SJCRH30 (cell line): ENCODE measurements around the gene ISM2. TPM values are rescaled to one million over a fixed set of nuclear protein-coding genes. Genes with fewer than 3 reads are reported as not detected.
A peak's percentile ranks its signal among the peaks of the same experiment; 100 is the strongest.

Experiments
- DNase-seq, 2 experiments: peaks; one replicate each; pipeline ENCODE4 v3.0.0-alpha.2; 2015 to 2020
- H3K27ac ChIP-seq: fragments of 250-450 bp; sonication (Bioruptor Pico); 2 replicates; pipeline ENCODE4 v1.5.1; 2020; ENCODE audit warnings: mild to moderate bottlenecking, moderate library complexity
- H3K27me3 ChIP-seq: fragments of 250-450 bp; sonication (Bioruptor Pico); 2 replicates; pipeline ENCODE4 v1.5.1; 2020; ENCODE audit warnings: mild to moderate bottlenecking, moderate library complexity
- H3K36me3 ChIP-seq: fragments of 250-450 bp; sonication (Bioruptor Pico); 2 replicates; pipeline ENCODE4 v1.5.1; 2020; ENCODE audit warnings: mild to moderate bottlenecking, moderate library complexity
- H3K4me1 ChIP-seq: fragments of 250-450 bp; sonication (Bioruptor Pico); 2 replicates; pipeline ENCODE4 v1.5.1; 2020; ENCODE audit warnings: mild to moderate bottlenecking, moderate library complexity
- H3K4me3 ChIP-seq: fragments of 250-450 bp; sonication (Bioruptor Pico); 2 replicates; pipeline ENCODE4 v1.5.1; 2020; ENCODE audit warnings: mild to moderate bottlenecking, moderate library complexity
- H3K9me3 ChIP-seq: fragments of 250-450 bp; sonication (Bioruptor Pico); replicated peaks from 2 replicates; pipeline ENCODE4 v1.5.1; 2020; ENCODE audit warnings: mild to moderate bottlenecking, moderate library complexity
- total RNA-seq: library from RNA; depleted of rRNA; stranded (reverse); fragments of >200 nt; shearing (Covaris generic); gene quantifications from 2 replicates; pipeline ENCODE4 v1.2.3, GENCODE V29; 2014

ISM2 gene
- total RNA-seq, 1 experiment from 2014 or later = 0.16 TPM

DNA sequence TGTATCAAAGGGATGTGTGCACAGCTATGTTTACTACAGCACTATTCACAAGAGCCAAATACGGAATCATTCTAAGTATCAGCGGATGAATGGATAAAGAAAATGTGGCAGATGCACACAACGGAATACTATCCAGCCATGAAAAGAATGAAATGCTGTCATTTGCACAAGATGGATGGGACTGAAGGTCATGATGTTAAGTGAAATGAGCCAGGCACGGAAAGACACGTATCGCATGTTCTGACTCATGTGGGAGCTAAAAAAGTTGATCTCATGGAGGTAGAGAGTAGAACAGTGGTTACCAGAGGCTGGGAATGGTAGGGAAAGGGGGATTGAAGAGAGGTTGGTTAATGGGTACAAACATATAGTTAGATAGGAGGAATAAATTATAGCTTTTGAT lies 25.9 kb upstream of the ISM2 start:
- DNase-seq = no peak
- no peaks in the 10 kb centered on the region for H3K4me1 ChIP-seq
- H3K27me3 ChIP-seq = no peaks in the 10 kb centered on the region
- H3K4me3 ChIP-seq = no peak overlapping the region
- H3K9me3 ChIP-seq = no peaks in the 10 kb centered on the region
- no peak overlapping the region for H3K27ac ChIP-seq
- no peaks in the 10 kb centered on the region; the same call in 1 of the 2 replicates for H3K36me3 ChIP-seq

- H3K27ac ChIP-seq = no peak overlapping the region
- H3K4me1 ChIP-seq = no peaks in the 10 kb centered on the region
- no peak overlapping the region for H3K4me3 ChIP-seq
- no peaks in the 10 kb centered on the region; the same call in 1 of the 2 replicates for H3K36me3 ChIP-seq
- no peak for DNase-seq
- H3K9me3 ChIP-seq = no peaks in the 10 kb centered on the region
- no peaks in the 10 kb centered on the region for H3K27me3 ChIP-seq
Observed at GRCh38 chr14:77523109-77523508, 24.5 kb upstream of the ISM2 start.

GRCh38 chr14:77520555-77520954 lies 21.9 kb upstream of the ISM2 start:
- no peaks in the 10 kb centered on the region for H3K9me3 ChIP-seq
- DNase-seq = no peak
- no peak overlapping the region for H3K27ac ChIP-seq
- peaks cover 4% of the 10 kb centered on the region; the same call in 1 of the 2 replicates for H3K36me3 ChIP-seq
- H3K27me3 ChIP-seq = no peaks in the 10 kb centered on the region
- H3K4me1 ChIP-seq = no peaks in the 10 kb centered on the region
- H3K4me3 ChIP-seq = no peak overlapping the region

- no peak for DNase-seq
- H3K9me3 ChIP-seq = no peaks in the 10 kb centered on the region
- no peaks in the 10 kb centered on the region for H3K27me3 ChIP-seq
- peaks cover 4% of the 10 kb centered on the region; the same call in 1 of the 2 replicates for H3K36me3 ChIP-seq
- H3K27ac ChIP-seq = no peak overlapping the region
- no peaks in the 10 kb centered on the region for H3K4me1 ChIP-seq
- H3K4me3 ChIP-seq = no peak overlapping the region
Observed at GRCh38 chr14:77516126-77516525, 17.5 kb upstream of the ISM2 start.

DNA sequence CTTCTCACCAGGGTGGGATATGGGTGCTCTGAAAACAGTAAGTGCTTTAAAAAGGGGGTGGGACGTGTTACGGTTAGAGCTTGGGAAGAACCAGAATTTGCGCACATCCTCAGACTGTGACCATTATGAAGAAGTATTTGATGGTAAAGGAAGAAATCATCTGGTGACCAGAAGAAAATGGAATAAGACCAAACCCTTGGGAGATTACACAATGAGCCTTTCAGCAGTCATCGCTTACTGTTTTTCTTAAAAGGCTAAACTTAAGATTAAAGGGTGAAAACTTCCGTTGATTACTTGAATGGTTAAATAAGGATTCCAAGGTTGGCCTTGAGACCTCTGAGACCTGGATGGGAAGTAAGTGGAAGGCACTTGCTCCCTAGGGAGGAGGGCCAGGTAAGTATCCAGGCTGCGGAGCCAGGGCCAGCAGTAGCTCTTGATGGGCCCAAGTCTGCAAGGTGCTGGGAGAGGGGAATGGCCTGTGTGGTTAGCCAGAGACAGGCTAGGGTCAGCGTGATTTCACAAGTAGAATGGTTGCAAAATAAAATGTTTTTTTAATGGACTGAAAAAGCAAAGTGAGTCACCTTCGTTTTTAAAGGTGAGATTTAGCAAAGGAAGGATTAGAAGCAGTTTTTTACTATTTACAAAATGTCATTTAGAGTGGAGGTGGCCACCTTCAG lies 13.0 kb upstream of the ISM2 start:
- no peak for DNase-seq
- Histone ChIP-seq H3K36me3 (peaks cover 2% of the 10 kb centered on the region; the same call in 1 of the 2 replicates), H3K9me3 (no peaks in the 10 kb centered on the region), H3K27ac (no peak overlapping the region), H3K4me1 (no peaks in the 10 kb centered on the region), H3K4me3 (no peak overlapping the region), H3K27me3 (no peaks in the 10 kb centered on the region)

- Histone ChIP-seq H3K4me1 (no peaks in the 10 kb centered on the region), H3K4me3 (no peak overlapping the region), H3K27ac (no peak overlapping the region), H3K9me3 (no peaks in the 10 kb centered on the region), H3K27me3 (no peaks in the 10 kb centered on the region), H3K36me3 (peaks cover 2% of the 10 kb centered on the region; the same call in 1 of the 2 replicates)
- DNase-seq = no peak
Observed at GRCh38 chr14:77509366-77509765, 10.8 kb upstream of the ISM2 start.

GRCh38 chr14:77508876-77509275 lies 10.3 kb upstream of the ISM2 start:
- no peak overlapping the region for H3K4me3 ChIP-seq
- no peak for DNase-seq
- no peak overlapping the region for H3K27ac ChIP-seq
- no peaks in the 10 kb centered on the region for H3K4me1 ChIP-seq
- H3K27me3 ChIP-seq = no peaks in the 10 kb centered on the region
- peaks cover 2% of the 10 kb centered on the region; the same call in 1 of the 2 replicates for H3K36me3 ChIP-seq
- no peaks in the 10 kb centered on the region for H3K9me3 ChIP-seq

- Histone ChIP-seq H3K36me3 (peaks cover 2% of the 10 kb centered on the region; the same call in 1 of the 2 replicates), H3K9me3 (no peaks in the 10 kb centered on the region), H3K4me1 (no peaks in the 10 kb centered on the region), H3K27ac (no peak overlapping the region), H3K4me3 (no peak overlapping the region), H3K27me3 (no peaks in the 10 kb centered on the region)
- DNase-seq = no peak
Observed at GRCh38 chr14:77508249-77508648, 9.6 kb upstream of the ISM2 start.

DNA sequence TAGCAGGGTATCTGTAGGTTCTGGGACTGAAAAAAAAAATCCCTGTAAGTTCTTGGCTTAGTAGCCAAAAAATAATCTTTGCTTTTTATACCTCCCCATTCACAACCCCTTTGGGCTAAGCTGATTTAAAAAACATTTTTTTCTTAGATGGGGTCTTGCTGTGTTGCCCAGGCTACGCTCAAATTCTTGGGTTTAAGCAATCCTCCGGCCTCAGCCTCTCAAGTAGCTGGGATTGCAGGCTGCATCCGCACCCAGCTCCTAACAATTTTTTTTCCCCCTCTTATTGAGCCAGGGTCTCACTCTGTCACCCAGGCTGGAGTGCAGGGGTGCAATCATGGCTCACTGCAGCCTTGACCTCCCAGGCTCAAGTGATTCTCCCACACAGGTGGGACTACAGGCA lies 9.1 kb upstream of the ISM2 start:
- no peak overlapping the region for H3K27ac ChIP-seq

DNA sequence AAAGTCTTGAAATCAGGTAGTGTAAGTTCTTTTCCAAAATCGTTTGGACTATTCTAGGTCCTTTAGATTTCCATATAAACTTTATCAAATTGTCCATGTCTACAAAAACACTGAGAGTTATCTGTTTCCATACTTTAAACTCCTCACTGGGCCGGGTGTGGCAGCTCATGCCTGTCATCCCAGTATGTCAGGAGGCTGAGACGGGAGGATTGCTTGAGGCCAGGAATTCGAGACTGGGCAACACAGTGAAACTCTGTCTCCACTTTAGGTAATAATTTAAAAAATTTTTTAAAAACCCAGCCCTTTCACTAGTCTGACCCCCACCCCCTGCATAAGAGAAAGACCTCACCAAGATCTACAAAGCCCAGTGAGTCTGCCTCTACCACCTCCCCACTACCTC lies 6.4 kb upstream of the ISM2 start:
- no peaks in the 10 kb centered on the region for H3K36me3 ChIP-seq
- H3K9me3 ChIP-seq = peaks cover 3% of the 10 kb centered on the region; the same call in 1 of the 2 replicates
- H3K27me3 ChIP-seq = no peaks in the 10 kb centered on the region
- DNase-seq = no peak
- no peaks in the 10 kb centered on the region for H3K4me1 ChIP-seq
- no peak overlapping the region for H3K27ac ChIP-seq
- H3K4me3 ChIP-seq = no peak overlapping the region

More for the DNA sequence above, 9.1 kb upstream of the ISM2 start:
- peaks cover 2% of the 10 kb centered on the region; the same call in 1 of the 2 replicates for H3K36me3 ChIP-seq
- H3K4me3 ChIP-seq = no peak overlapping the region
- H3K4me1 ChIP-seq = no peaks in the 10 kb centered on the region
- H3K27me3 ChIP-seq = no peaks in the 10 kb centered on the region
- peaks cover 3% of the 10 kb centered on the region; the same call in 1 of the 2 replicates for H3K9me3 ChIP-seq
- DNase-seq = no peak

DNA sequence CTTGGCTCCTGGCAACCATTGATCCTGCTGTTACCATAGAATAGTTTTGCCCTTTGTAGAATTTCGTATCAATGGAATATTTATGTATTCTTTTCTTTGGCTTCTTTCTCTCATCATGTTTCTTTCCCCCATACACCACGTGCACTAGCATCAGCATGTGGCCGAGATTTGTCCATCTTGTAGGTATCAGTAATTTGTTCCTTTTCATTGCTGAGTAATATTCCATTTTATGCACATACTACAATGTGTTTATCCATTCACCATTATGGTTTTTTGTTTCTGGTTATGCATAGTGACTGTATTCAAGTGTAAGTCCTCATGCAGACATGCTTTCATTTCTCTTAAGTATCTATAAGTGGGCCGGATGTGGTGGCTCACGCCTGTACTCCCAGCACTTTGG lies 4.5 kb upstream of the ISM2 start:
- H3K27me3 ChIP-seq = no peaks in the 10 kb centered on the region; the same call in 1 of the 2 replicates
- H3K9me3 ChIP-seq = peaks cover 3% of the 10 kb centered on the region; the same call in 1 of the 2 replicates
- H3K27ac ChIP-seq = no peak overlapping the region
- H3K36me3 ChIP-seq = no peaks in the 10 kb centered on the region
- no peak for DNase-seq
- H3K4me3 ChIP-seq = no peak overlapping the region
- H3K4me1 ChIP-seq = no peaks in the 10 kb centered on the region

DNA sequence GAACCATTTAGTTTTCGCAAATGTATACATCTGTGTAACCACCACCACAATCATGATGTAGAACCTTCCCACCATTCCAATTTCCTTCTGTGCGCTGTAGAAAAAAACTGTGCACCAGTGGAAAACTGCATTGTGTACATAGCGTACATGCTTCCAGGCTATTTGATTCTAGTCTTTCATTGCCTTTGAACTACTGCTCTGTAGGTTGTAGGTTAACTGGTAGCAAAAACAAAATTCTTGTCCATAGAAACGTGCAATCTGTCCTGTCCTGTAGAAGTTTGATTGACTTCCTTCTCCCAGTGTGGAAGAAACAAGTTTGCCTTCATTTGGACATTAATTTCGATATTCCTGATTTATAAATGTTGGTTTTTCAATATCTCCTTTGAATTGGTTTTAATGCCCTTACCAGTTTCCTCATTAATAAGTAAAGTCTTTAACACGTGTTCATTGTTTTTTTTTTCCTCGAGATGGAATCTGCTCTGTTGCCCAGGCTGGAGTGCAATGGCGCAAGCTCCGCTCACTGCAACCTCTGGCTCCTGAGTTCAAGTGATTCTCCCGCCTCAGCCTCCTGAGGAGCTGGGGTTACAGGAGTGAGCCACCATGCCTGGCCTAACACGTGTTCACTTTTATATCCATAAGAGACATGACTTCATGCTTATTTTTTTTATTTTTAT lies 3.6 kb upstream of the ISM2 start:
- H3K27me3 ChIP-seq = no peaks in the 10 kb centered on the region; the same call in 1 of the 2 replicates
- no peaks in the 10 kb centered on the region for H3K36me3 ChIP-seq
- H3K9me3 ChIP-seq = peaks cover 3% of the 10 kb centered on the region; the same call in 1 of the 2 replicates
- no peak for DNase-seq
- no peaks in the 10 kb centered on the region for H3K4me1 ChIP-seq
- H3K27ac ChIP-seq = no peak overlapping the region
- H3K4me3 ChIP-seq = no peak overlapping the region

GRCh38 chr14:77498984-77499527 lies 440 bp upstream of the ISM2 start:
- Histone ChIP-seq H3K27me3 (no peaks in the 10 kb centered on the region; the same call in 1 of the 2 replicates), H3K27ac (no peak overlapping the region), H3K4me1 (no peaks in the 10 kb centered on the region), H3K36me3 (no peaks in the 10 kb centered on the region), H3K4me3 (peak overlapping the region; percentile 54), H3K9me3 (peaks cover 3% of the 10 kb centered on the region; the same call in 1 of the 2 replicates)
- DNase-seq = peak in 1 of 2 experiments; percentile 11

DNA sequence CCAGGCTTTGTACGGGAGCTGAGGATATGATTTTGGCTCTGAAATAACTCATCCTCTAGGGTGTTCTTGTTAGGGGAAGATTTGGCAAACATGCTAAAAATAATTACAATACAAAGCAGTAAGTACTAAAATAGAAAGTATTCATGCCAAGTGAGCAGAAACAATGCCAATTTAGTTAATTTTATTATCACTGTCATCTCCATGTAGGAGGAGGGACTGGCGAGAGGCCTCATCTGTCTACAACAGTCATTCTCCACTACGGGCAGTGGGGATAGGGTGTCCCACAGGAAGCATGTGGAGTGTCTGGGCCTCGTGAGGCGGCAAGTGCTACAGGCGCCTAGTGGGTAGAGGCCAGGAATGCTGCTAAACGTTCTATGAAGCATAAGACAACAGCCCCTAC lies 3.3 kb downstream of the ISM2 start:
- Histone ChIP-seq H3K27ac (no peak overlapping the region), H3K27me3 (no peaks in the 10 kb centered on the region; the same call in 1 of the 2 replicates), H3K9me3 (no peaks in the 10 kb centered on the region), H3K4me3 (no peak overlapping the region), H3K36me3 (no peaks in the 10 kb centered on the region), H3K4me1 (no peaks in the 10 kb centered on the region)
- no peak for DNase-seq

DNA sequence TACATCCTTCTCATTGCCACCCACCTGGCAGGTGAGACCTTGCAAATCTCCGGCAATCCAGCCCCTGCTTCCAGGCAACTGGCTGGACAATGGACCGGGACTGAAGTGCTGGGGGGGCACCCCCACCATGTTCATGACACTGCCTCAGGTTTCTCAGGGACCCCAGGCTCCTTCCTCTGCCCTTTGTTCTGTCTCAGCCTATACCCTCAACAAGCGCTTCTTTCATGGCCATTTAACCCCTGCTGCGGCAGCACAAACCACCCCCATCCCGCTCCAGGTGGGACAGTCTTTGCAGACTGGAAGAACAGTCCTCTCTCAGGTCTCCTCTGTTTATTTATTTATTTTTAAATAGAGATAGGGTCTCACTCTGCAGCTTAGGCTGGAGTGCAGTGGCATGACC lies 7.6 kb downstream of the ISM2 start:
- no peaks in the 10 kb centered on the region for H3K36me3 ChIP-seq
- no peaks in the 10 kb centered on the region for H3K4me1 ChIP-seq
- H3K4me3 ChIP-seq = no peak overlapping the region
- H3K27me3 ChIP-seq = no peaks in the 10 kb centered on the region
- H3K9me3 ChIP-seq = no peaks in the 10 kb centered on the region
- no peak overlapping the region for H3K27ac ChIP-seq
- DNase-seq = no peak
